Neural cell (in vitro differentiated cells): ENCODE data around the gene ATG7. TPM values are rescaled to one million over a fixed set of nuclear protein-coding genes. Genes with fewer than 3 reads are reported as not detected.

Experiments used
- H2AFZ ChIP-seq: fragments of 200-600, 300-800 bp; sonication (generic), shearing (Covaris generic); 2 replicates; pipeline ENCODE4 v1.6.0; 2014; ENCODE audit warnings: low read depth, mild to moderate bottlenecking, antibody characterized with exemption, low read length, moderate library complexity
- H3F3A ChIP-seq: fragments of 200-600 bp; shearing (Covaris generic); 2 replicates; pipeline ENCODE4 v1.6.1; 2016; ENCODE audit warnings: mild to moderate bottlenecking, moderate library complexity, mixed read lengths, antibody characterized with exemption, low read length; ENCODE audit not compliant: insufficient read depth, poor library complexity, severe bottlenecking
- H3K27ac ChIP-seq: fragments of 200-600, 300-800 bp; sonication (generic), shearing (Covaris generic); 2 replicates; pipeline ENCODE4 v1.5.1; 2014; ENCODE audit warnings: mild to moderate bottlenecking, low read length, moderate library complexity
- H3K27me3 ChIP-seq: fragments of 300-800, 200-600 bp; sonication (generic), shearing (Covaris generic); 2 replicates; pipeline ENCODE4 v1.6.0; 2014; ENCODE audit warnings: mild to moderate bottlenecking, low read depth, low read length, moderate library complexity; ENCODE audit not compliant: insufficient read depth
- H3K36me3 ChIP-seq: fragments of 300-800, 200-600 bp; sonication (generic), shearing (Covaris generic); 2 replicates; pipeline ENCODE4 v1.5.1; 2014; ENCODE audit warnings: mild to moderate bottlenecking, antibody characterized with exemption, low read length, moderate library complexity; ENCODE audit not compliant: insufficient read depth
- H3K4me2 ChIP-seq: fragments of 300-800, 200-600 bp; sonication (generic), shearing (Covaris generic); 2 replicates; pipeline ENCODE4 v1.6.0; 2014; ENCODE audit warnings: mild to moderate bottlenecking, low read length
- H3K4me3 ChIP-seq: fragments of 300-800, 200-600 bp; sonication (generic), shearing (Covaris generic); 2 replicates; pipeline ENCODE4 v1.5.1; 2014; ENCODE audit warnings: mild to moderate bottlenecking, low read length, moderate library complexity
- H3K79me2 ChIP-seq: fragments of 200-600 bp; shearing (Covaris generic); replicated peaks from 2 replicates; pipeline ENCODE4 v1.6.0; 2014; ENCODE audit warnings: mild to moderate bottlenecking, low read length, moderate library complexity; ENCODE audit not compliant: insufficient read depth
- H3K9ac ChIP-seq: fragments of 300-800, 200-600 bp; sonication (generic), shearing (Covaris generic); 2 replicates; pipeline ENCODE4 v1.6.1; 2016; ENCODE audit warnings: mild to moderate bottlenecking, low read length, mixed read lengths
- H3K9me2 ChIP-seq: fragments of 200-600 bp; shearing (Covaris generic); 2 replicates; pipeline ENCODE4 v1.6.1; 2016; ENCODE audit warnings: mild to moderate bottlenecking, low read length, mixed read lengths; ENCODE audit not compliant: insufficient read depth
- H3K9me3 ChIP-seq: fragments of 200-600, 300-800 bp; sonication (generic), shearing (Covaris generic); 2 replicates; pipeline ENCODE4 v1.6.1; 2016; ENCODE audit warnings: mild to moderate bottlenecking, mixed run types, low read length, moderate library complexity, mixed read lengths
- H4K20me1 ChIP-seq: fragments of 200-600 bp; shearing (Covaris generic); 2 replicates; pipeline ENCODE4 v1.6.1; 2016; ENCODE audit warnings: mild to moderate bottlenecking, mixed run types; ENCODE audit not compliant: insufficient read depth
- CTCF ChIP-seq: fragments of 450-650 bp; IDR thresholded peaks from 2 replicates; pipeline ENCODE4 v1.5.1; 2014; ENCODE audit warnings: antibody characterized with exemption, mild to moderate bottlenecking, moderate library complexity; ENCODE audit not compliant: poor library complexity, severe bottlenecking
- EP300 ChIP-seq: fragments of 450-650 bp; conservative IDR thresholded peaks from 2 replicates; pipeline ENCODE4 v1.6.1; 2014; ENCODE audit warnings: antibody characterized with exemption, mild to moderate bottlenecking, moderate library complexity; ENCODE audit not compliant: poor library complexity, severe bottlenecking
- EZH2 ChIP-seq: fragments of 200-600, 300-800 bp; shearing (Covaris generic), sonication (generic); IDR thresholded peaks from 2 replicates; pipeline ENCODE4 v1.6.1; 2014; ENCODE audit warnings: antibody characterized with exemption, low read length, borderline replicate concordance, mild to moderate bottlenecking; ENCODE audit not compliant: insufficient read depth, poor library complexity, severe bottlenecking
- MXI1 ChIP-seq: fragments of 450-650 bp; conservative IDR thresholded peaks from 2 replicates; pipeline ENCODE4 v1.6.1; 2014; ENCODE audit warnings: antibody characterized with exemption, mild to moderate bottlenecking; ENCODE audit not compliant: poor library complexity, severe bottlenecking
- POLR2AphosphoS5 ChIP-seq: IDR thresholded peaks from 2 replicates; pipeline ENCODE4 v1.6.1; 2012
- RAD21 ChIP-seq: fragments of 450-650 bp; conservative IDR thresholded peaks from 2 replicates; pipeline ENCODE4 v1.6.1; 2014; ENCODE audit warnings: antibody characterized with exemption, mild to moderate bottlenecking, moderate library complexity
- REST ChIP-seq: IDR thresholded peaks from 2 replicates; pipeline ENCODE4 v1.6.1; 2012; ENCODE audit warnings: borderline replicate concordance
- SMC3 ChIP-seq: fragments of 450-650 bp; conservative IDR thresholded peaks from 2 replicates; pipeline ENCODE4 v1.6.1; 2014; ENCODE audit warnings: antibody characterized with exemption, mild to moderate bottlenecking, moderate library complexity; ENCODE audit not compliant: poor library complexity
- TAF1 ChIP-seq: IDR thresholded peaks from 2 replicates; pipeline ENCODE4 v1.6.1; 2012; ENCODE audit warnings: low read depth
- polyA plus RNA-seq: library from polyadenylated mRNA; depleted of rRNA; stranded (reverse); fragments of >200 nt; gene quantifications from 2 replicates; pipeline ENCODE4 v1.2.3, GENCODE V29; 2014

The ATG7 gene
- polyA plus RNA-seq, 1 donor from 2014 or later, result 28.8 TPM

GRCh38 chr3:11556851-11557644, 284.9 kb downstream of the ATG7 start:
- H2AFZ ChIP-seq, result no peak overlapping the region
- H3K36me3 ChIP-seq, result no peaks in the 10 kb centered on the region
- no peaks in the 10 kb centered on the region for H3K27me3 ChIP-seq
- H3K9me2 ChIP-seq, result no peaks in the 10 kb centered on the region
- H3K79me2 ChIP-seq, result no peaks in the 10 kb centered on the region
- TF ChIP-seq TAF1 (no peak), RAD21 (no peak), EZH2 (no peak), MXI1 (no peak), POLR2AphosphoS5 (no peak), CTCF (no peak), SMC3 (no peak), REST (no peak), EP300 (no peak)
- no peak overlapping the region for H3K9ac ChIP-seq
- no peak overlapping the region for H3K27ac ChIP-seq
- no peaks in the 10 kb centered on the region for H3F3A ChIP-seq
- no peak overlapping the region for H3K4me2 ChIP-seq
- H3K4me3 ChIP-seq, result no peak overlapping the region
- H4K20me1 ChIP-seq, result no peaks in the 10 kb centered on the region
- H3K9me3 ChIP-seq, result no peaks in the 10 kb centered on the region

GRCh38 chr3:11558002-11558401, 285.8 kb downstream of the ATG7 start:
- H3K9ac ChIP-seq, result no peak overlapping the region

More at GRCh38 chr3:11558002-11558401, 285.8 kb downstream of the ATG7 start:
- Histone ChIP-seq H3K4me2 (no peak overlapping the region), H3K27me3 (no peaks in the 10 kb centered on the region), H3F3A (no peaks in the 10 kb centered on the region), H3K27ac (no peak overlapping the region), H3K79me2 (no peaks in the 10 kb centered on the region), H4K20me1 (no peaks in the 10 kb centered on the region), H3K9me2 (no peaks in the 10 kb centered on the region), H3K4me3 (no peak overlapping the region), H2AFZ (no peak overlapping the region), H3K9me3 (no peaks in the 10 kb centered on the region), H3K36me3 (no peaks in the 10 kb centered on the region)
- TF ChIP-seq EP300 (no peak), EZH2 (no peak), MXI1 (no peak), REST (no peak), CTCF (no peak), TAF1 (no peak)
